ENCODE measurements around the gene ELOB. TPM values are rescaled to one million over a fixed set of nuclear protein-coding genes. Genes with fewer than 3 reads are reported as not detected.
A peak's percentile ranks its signal among the peaks of the same experiment; 100 is the strongest.

ELOB gene
- total RNA-seq, 1 donor from 2014 or later, result 402 TPM

GRCh38 chr16:2791174-2791573, 14.1 kb upstream of the ELOB start:
- H3K79me2 ChIP-seq (ENCODE audit: low read depth), result no peaks in the 10 kb centered on the region
- H3K27ac ChIP-seq, result no peak overlapping the region
- no peak overlapping the region for H3K4me2 ChIP-seq
- TF ChIP-seq EZH2 (IDR thresholded peaks at IDR 0.05) (no peak), EZH2phosphoT487 (IDR thresholded peaks at IDR 0.05) (no peak), CTCF (IDR thresholded peaks at IDR 0.05) (no peak)
- H3K9me3 ChIP-seq (ENCODE audit: low read depth), result no peaks in the 10 kb centered on the region
- H3K27me3 Mint-ChIP-seq (ENCODE audit: insufficient read depth, low read depth), result peaks cover 6% of the 10 kb centered on the region
- no peaks in the 10 kb centered on the region for H3K36me3 Mint-ChIP-seq
- H3F3A ChIP-seq (ENCODE audit: low read depth), result peaks cover 14% of the 10 kb centered on the region
- no peaks in the 10 kb centered on the region for H3K9me3 Mint-ChIP-seq
- no peak for DNase-seq (ENCODE audit: low spot score)
- H4K20me1 ChIP-seq (ENCODE audit: low read depth), result no peaks in the 10 kb centered on the region
- H3K27me3 ChIP-seq, result peaks cover 8% of the 10 kb centered on the region
- H3K4me1 Mint-ChIP-seq, result peaks cover 24% of the 10 kb centered on the region
- H3K4me3 ChIP-seq, result no peak overlapping the region
- H3K9ac ChIP-seq, result no peak overlapping the region
- H2AFZ ChIP-seq (replicated peaks), result no peak overlapping the region
- H3K4me1 ChIP-seq, result peaks cover 24% of the 10 kb centered on the region
- peak overlapping the region; percentile 23 for H3K4me3 Mint-ChIP-seq
- H3K27ac Mint-ChIP-seq, result peak overlapping the region; percentile 32
- H3K36me3 ChIP-seq, result no peaks in the 10 kb centered on the region

GRCh38 chr16:2790631-2791030, 13.6 kb upstream of the ELOB start:
- H3K4me1 Mint-ChIP-seq, result peaks cover 21% of the 10 kb centered on the region
- Histone ChIP-seq H3K79me2 (ENCODE audit: low read depth) (no peaks in the 10 kb centered on the region), H3F3A (ENCODE audit: low read depth) (peaks cover 8% of the 10 kb centered on the region), H3K9ac (no peak overlapping the region), H3K4me1 (peaks cover 19% of the 10 kb centered on the region), H2AFZ (replicated peaks) (no peak overlapping the region), H3K9me3 (ENCODE audit: low read depth) (no peaks in the 10 kb centered on the region), H3K27ac (no peak overlapping the region), H3K27me3 (peaks cover 8% of the 10 kb centered on the region), H3K4me2 (no peak overlapping the region), H3K36me3 (no peaks in the 10 kb centered on the region), H4K20me1 (ENCODE audit: low read depth) (no peaks in the 10 kb centered on the region), H3K4me3 (no peak overlapping the region)
- TF ChIP-seq CTCF (IDR thresholded peaks at IDR 0.05) (no peak), EZH2phosphoT487 (IDR thresholded peaks at IDR 0.05) (no peak), EZH2 (IDR thresholded peaks at IDR 0.05) (no peak)
- no peaks in the 10 kb centered on the region for H3K9me3 Mint-ChIP-seq
- H3K36me3 Mint-ChIP-seq, result no peaks in the 10 kb centered on the region
- H3K27me3 Mint-ChIP-seq (ENCODE audit: insufficient read depth, low read depth), result peaks cover 5% of the 10 kb centered on the region
- no peak overlapping the region for H3K27ac Mint-ChIP-seq
- H3K4me3 Mint-ChIP-seq, result no peak overlapping the region
- DNase-seq (ENCODE audit: low spot score), result no peak

GRCh38 chr16:2787961-2788360, 10.9 kb upstream of the ELOB start:
- Histone ChIP-seq H3K4me2 (peak overlapping the region; percentile 61), H3K9me3 (ENCODE audit: low read depth) (no peaks in the 10 kb centered on the region), H4K20me1 (ENCODE audit: low read depth) (no peaks in the 10 kb centered on the region), H3K79me2 (ENCODE audit: low read depth) (no peaks in the 10 kb centered on the region), H3K27ac (no peak overlapping the region), H3K4me3 (no peak overlapping the region), H3K9ac (no peak overlapping the region), H3K4me1 (peaks cover 14% of the 10 kb centered on the region), H3F3A (ENCODE audit: low read depth) (peaks cover 7% of the 10 kb centered on the region), H3K27me3 (peaks cover 8% of the 10 kb centered on the region), H2AFZ (replicated peaks) (peak overlapping the region; percentile 50), H3K36me3 (no peaks in the 10 kb centered on the region)
- H3K27me3 Mint-ChIP-seq (ENCODE audit: insufficient read depth, low read depth), result no peaks in the 10 kb centered on the region
- TF ChIP-seq CTCF (IDR thresholded peaks at IDR 0.05) (no peak), EZH2phosphoT487 (IDR thresholded peaks at IDR 0.05) (no peak)
- H3K27ac Mint-ChIP-seq, result no peak overlapping the region
- H3K4me3 Mint-ChIP-seq, result no peak overlapping the region
- H3K9me3 Mint-ChIP-seq, result no peaks in the 10 kb centered on the region
- no peak for DNase-seq (ENCODE audit: low spot score)
- peaks cover 20% of the 10 kb centered on the region for H3K4me1 Mint-ChIP-seq
- no peaks in the 10 kb centered on the region for H3K36me3 Mint-ChIP-seq

Measured in neural progenitor cell (in vitro differentiated cells).